Right hindlimb (tissue), 1 donor: ENCODE results near the gene GPX7.

ENCODE experiments used
- DNase-seq: peaks from one replicate; pipeline ENCODE4 v3.0.0-alpha.2; 2018

Gene GPX7

DNA sequence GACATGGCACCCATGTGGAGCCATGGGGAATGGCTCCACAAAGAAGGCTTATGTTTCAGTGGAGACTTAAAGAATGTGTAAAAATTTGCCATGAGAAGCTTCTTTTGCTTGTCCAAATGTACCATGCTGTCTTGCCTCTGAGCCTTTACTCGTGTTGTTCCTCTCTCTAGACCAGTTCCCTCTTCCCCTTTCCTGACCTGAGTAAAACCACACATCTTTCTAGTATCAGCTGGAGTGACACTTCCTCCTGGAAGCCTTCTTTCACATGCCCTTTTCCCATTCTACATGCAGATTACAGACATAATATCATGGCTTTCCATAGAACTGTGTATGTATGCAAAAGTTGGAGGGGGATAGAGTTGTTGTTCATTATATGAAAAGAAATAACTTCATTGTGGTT, 13.6 kb upstream of the GPX7 start:
- DNase-seq = no peak

DNA sequence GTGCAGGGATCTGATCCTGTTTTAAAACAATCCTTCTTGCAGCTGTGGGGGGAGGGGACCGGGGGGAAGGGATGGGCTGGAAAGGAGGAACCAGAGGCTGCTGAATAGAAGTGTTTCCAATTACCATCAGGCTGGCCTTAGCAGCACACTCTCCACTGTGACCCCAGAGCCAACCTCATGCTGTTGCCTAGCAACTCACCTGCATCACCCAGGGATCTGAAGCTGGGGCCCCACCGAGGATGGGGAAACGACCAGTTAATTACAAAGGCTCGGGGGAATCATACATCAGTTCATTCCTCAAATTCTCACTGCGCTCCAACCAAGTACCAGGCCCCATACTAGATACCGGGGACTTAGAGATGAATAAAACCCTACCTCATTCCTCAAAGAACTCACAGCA, 11.9 kb upstream of the GPX7 start:
- DNase-seq = peak; percentile 30

DNA sequence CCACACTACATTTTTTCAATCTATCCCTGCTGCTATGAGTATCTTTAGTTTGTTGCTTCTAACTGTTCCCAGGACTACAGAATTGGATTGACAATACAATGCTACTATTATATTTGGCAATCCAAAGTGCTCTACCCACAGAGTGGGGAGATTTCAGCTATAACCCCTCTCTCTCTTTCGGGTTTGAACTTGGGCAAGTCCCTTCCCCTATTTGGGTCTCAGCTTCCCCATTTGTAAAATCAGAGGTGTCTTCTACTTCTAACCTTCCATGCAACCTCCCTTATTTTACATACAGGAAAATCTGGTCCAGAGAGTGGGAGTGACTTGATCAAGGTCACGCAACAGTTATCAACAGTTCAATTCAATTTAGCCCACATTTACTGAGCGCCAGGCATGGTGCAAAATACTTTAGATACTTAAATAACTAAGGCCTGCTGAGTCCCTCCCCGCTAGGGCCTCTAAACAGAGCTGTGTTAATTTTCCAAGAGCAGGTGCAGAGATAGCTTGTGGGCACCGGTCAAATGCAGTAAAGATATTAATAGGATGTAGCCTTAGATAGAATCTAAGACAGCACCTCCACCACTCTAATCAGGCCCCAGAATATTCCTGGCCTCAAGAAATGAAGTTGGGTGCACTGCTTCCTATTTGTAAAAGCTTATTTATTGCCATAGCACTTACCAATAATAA, 9.4 kb upstream of the GPX7 start:
- DNase-seq = no peak

DNA sequence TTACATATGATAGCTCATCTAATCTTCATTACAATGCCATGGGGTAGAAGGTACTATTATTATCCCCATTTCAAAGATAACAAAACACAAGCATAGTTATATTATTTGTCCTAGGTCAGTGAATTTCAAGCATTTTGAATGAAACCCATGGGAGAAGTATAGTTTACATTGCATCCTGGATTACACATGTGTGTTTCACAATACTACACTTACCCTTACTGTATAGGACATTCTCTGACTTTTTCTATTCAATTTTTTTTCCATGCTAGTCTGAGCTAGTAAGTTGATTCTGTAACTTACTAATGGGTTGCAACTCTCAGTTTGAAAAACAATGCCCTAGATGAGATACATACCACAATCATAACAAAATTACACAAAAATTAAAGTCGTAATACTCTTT, 8.7 kb upstream of the GPX7 start:
- DNase-seq = no peak

DNA sequence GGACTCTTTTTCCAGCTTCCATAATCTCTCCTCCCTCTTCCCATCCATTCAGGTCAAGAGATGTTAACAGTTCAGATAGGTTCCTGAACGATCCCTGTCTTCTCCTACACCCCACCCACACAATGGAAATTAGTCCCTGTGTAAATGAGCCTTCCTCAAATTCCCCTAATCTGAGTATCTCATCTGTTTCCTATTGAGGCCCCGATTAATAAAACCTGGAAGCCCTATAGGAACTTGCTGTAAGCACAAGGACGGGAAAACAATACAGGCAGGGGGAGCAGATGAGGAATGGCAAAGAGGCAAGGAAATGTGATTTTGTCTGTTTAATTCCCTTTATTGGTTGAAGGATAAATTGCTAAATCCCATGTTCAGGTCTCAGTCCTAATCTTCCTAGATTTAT, 7.1 kb upstream of the GPX7 start:
- no peak for DNase-seq

DNA sequence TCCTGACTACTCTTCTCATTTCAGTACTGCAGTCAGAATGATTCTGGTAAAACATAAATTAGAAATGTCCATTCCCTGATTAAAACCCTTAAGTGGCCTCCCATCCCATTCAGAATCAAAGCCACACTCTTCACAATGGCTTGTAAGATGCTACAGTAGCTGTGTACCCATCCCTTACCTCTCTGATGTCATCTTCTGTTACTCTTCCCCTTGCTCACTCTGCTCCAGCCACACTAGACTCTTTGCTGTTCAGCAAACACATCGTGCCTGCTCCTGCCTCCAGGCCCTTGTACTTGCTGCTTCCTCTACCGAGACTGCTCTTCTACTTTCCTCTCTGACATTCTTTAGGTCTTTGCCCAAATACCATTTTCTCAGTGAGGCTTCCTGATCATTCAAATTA, 4.3 kb upstream of the GPX7 start:
- no peak for DNase-seq

DNA sequence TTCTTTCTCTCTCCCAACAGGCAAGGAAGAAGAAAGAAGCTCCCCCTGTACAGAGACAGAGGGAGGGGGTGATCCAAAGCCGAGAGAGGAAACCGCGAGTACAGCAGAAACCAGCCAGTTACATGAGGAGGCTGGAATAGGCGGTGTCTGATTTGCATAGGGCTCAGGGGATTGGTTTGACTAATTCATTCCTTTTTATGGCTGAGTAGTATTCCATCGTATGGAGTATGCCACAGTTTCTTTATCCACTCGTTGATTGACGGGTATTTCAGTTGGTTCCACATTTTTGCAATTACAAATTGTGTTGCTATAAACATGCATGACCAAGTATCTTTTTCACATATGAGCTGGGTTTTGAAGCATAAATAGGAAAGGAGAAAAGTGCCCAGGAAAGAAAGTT, 3.4 kb upstream of the GPX7 start:
- no peak for DNase-seq

DNA sequence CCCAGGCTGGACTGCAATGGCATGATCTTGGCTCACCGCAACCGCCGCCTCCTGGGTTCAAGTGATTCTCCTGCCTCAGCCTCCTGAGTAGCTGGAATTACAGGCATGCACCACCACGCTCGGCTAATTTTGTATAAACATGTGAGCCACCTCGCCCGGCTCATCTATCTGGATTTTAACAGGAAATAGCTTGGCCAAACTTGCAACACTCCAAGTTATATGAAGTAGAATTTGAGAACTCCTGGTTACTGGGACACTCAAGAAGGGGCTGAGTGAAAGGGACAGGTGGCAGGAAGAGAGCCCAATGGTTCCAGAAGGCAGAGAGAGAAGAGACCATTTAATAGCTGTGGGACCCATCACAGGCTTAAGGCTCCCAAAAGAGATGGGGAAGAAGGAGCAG, 2.9 kb upstream of the GPX7 start:
- no peak for DNase-seq

DNA sequence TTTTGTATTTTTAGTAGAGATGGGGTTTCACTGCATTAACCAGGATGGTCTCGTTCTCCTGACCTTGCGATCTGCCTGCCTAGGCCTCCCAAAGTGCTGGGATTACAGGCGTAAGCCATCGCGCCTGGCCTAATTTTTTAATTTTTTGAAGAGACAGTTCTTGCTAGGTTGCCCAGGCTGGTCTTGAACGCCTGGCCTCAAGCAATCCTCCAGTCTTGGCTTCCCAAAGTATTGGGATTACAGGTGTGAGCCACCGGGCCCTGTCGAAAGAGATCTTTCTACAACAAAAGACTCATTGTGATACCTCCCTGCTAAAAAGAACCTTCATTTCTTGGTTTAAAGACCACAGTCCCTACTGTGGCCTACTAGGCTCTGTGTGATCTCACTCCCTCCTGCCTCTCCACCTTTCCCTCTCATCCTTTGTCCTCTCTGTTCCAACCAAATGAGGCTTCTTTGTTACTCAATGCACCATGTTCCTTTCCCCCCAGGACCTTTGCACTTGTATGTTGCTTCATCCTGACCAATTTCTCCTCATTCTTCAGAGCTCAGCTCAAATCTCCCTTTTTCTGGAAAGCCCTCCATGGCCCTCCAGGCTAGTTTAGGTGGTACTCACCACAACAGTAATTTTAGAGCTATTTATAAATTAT, 1.5 kb upstream of the GPX7 start:
- DNase-seq = no peak

DNA sequence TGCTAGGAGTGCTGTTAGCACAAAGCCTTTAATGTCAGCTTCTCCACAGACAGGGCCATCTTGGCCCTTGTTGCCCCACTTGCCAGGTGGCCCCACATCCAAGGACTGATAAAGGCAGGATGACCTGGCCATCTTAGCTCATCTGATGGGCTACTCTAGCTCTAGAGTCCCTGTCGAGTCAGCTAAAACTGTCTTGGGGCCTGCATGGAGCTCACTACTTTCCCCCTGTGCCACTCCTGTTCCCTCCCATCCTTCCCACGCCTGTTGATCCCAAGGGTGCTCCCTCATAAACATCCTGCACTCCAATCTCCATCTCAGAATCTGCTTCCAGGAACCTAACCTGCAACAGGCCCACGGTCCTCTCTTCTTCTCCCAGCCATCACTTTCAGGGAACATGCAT, 652 bp upstream of the GPX7 start:
- no peak for DNase-seq

DNA sequence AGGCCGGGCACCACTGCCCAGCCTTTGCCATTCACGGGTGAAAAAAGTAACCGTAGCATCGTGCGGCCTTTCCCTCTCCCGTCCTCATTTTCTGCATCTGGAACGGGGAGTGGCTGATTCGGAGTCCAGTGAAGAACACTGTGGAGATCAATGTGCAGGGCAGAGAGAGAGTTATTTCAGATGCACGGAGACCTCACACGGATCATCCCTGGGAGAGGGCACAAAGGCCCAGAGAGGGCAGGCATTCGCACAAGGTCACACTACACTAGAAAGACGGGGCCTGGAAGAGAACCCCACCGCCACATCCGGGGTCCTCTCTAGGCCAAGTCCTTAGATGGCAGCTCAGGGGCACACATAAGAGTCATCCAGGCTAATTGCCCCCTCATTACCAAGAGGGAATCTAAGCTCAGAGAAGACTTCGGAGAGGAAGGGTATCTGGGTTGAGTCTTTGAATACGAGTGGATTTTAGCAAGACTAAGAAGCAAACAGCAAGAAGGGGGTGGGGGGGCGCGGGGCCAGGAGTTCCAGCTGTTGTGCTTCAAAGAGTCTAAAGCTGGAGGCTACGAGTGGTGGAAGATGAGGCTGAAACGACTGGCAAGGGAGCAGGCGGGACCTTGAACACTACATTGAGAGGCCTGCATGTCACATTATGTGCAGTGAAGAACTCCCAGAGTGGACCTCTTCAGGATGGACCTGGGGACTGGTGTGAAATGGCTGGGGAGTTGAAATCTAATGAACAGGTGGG, 857 bp downstream of the GPX7 start:
- peak; percentile 67 for DNase-seq

DNA sequence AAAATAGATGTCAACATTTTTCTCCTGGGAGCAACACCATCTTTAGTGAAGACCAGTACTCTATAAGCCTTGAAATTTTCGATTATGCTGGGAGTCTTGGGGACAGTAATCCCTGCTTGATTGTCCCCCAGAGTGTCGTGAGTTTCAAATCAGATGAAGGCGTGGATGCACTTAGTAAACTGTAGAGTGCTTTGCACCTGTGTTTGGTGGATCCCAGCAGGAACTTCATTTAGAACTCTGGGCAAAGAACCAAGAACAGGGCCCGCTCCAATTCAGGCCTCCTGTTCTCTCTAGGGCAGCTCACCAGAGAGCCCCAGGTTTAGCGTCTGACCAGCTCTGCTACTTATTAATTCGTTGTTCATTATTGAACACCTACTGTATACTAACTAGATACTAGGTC, 1.5 kb downstream of the GPX7 start:
- no peak for DNase-seq

DNA sequence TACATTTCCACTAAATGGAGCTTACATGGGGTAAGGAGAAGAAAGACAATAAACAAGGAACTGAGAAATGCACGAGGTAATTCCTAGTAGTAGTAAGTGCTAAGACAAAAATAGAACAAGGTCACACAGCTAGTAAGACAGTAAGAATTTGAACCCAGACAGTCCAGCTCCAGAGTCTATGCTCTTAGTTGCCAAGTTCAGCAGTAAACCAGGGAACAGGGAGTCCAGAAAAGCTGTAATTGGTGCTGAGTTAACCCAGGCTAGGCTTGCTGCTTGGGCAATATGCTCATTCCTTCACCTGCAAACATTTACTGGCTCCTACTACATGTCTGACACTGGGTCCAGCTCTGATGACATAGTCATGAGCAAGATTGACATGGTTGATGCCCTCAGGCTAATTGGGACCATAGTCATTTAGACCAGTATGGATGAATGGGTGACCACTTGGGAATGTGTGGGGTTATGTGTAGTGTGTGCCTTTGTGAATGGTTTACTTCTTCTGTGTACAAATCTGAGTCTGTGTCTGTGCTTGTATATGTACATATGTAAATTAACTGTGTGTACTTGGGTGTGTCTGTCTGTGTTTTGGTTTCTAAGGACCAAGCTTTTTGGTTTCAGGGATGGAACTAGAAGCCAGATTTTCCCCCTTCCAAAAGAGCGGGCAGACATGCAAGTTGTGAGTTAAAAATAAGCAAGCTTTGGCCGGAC, 2.0 kb downstream of the GPX7 start:
- no peak for DNase-seq

DNA sequence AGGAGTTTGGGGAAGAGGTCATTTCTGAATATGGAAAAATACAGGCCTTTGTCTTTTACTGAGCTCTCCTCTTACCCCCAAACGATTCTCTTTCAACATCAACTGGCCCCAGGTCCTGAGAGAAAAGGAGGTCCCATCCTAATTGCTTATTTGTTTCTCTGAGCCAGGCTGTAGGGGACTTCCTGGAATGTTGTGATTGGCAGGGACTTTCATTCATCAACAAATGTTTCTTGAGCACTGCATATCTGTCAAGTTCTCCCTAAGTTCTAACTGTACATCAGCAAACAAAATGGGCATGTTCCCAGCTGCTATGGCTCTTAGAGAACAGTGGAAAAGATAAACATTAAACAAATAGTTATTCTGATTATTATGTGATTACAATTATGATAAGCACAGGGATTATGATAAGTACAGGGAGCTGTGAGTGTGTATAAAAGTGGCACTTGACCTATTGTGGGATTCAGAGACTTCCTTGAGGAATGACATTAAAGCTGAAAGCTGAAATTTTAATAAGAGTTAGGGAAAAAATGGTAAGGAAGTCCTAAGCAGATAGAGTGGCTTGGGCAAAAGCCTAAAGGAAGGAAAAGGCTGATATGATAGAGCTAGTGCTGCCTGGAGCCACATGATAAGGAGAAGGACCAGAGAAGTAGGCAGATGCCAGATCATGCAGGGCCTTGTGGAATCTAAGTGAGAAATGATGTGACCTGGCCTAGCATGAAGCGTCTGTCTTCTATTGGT, 11.6 kb downstream of the GPX7 start:
- no peak for DNase-seq

DNA sequence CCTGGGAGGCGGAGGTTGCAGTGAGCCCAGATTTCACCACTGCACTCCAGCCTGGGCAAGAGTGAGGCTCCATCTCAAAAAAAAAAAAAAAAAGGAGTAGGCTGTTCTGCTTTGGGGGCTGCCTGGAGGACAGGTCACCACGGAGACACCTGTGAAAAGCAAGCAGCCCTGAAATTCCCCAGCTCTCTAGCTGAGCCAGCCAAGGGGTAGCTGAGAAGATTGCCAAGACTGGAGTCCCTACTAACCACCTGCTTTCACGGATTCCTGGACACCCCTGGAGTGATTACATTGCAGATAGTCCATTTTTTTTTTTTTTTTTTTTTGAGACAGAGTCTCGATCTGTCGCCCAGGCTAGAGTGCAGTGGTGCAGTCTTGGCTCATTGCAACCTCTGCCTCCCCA, 12.5 kb downstream of the GPX7 start:
- no peak for DNase-seq

DNA sequence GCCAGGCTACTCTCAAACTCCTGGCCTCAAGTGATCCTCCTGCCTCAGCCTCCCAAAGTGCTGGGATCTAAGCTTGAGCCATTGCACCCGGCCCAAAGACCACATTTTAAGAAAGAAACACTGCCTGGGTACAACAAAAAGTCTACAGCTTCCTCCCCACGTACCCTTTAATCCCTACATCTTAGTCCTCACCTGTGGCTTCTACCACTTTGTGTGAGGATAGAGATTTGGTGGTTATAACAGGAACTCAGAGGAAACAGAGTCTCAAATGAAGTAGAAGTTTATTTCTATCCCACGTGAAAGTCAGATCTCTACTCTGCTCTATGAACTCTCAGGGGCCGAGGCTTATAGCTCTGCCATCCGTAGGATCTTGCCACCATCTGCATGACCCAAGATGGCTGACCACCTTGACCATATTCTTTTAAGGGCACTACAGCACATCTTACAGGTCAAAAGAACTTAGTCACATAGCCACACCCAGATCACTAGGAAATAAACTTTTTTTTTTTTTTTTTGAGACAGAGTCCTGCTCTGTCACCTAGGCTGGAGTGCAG, 13.4 kb downstream of the GPX7 start:
- DNase-seq = no peak

DNA sequence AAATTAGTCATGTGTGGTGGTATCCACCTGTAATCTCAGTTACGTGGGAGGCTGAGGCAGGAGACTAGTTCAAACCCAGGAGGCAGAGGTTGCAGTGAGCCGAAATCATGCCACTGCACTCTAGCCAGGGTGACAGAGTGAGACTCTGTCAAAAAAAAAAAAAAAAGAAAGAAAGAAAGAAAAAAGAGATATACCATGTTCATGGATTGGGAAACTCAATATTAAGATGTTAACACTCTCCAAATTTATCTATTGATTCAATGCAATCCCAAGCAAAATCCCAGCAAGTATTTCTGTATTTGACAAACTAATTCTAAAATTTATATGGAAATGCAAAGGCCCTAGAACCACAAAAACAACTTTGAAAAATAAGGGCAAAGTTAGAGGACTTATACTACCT, 19.8 kb downstream of the GPX7 start:
- no peak for DNase-seq

DNA sequence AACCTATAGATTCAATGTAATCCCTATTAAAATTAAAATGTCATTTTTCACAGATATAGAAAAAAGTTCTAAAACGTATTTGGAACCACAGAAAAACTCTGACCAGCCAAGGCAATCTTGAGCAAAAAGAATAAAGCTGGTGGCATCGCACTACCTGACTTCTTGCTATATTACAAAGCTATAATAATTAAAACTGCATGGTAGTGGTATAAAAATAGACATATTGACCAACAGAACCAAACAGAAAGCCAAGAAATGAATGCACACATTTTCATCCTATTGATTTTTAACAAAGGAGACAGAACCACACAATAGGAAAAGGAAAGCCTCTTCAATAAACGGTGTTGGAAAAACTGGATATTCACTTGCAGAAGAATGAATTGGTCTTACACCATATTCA, 21.6 kb downstream of the GPX7 start:
- DNase-seq = no peak

DNA sequence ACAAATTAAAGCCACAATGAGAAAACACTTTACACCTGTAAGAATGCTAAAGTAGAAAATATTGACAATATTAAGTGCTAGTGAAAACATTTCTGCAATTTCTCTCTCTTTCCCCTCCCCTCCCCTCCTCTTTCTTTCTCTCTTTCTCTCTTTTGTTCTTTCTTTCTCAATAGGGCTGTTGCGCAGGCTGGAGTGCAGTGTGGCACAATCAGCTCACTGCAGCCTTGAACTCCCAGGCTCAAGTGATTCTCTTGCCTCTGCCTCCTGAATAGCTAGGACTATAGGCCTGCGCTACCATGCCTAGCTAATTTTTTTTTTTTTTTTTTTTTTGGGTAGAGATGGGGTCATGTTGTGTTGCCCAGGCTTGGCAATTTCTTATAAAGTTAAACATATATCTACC, 24.9 kb downstream of the GPX7 start:
- DNase-seq = no peak

DNA sequence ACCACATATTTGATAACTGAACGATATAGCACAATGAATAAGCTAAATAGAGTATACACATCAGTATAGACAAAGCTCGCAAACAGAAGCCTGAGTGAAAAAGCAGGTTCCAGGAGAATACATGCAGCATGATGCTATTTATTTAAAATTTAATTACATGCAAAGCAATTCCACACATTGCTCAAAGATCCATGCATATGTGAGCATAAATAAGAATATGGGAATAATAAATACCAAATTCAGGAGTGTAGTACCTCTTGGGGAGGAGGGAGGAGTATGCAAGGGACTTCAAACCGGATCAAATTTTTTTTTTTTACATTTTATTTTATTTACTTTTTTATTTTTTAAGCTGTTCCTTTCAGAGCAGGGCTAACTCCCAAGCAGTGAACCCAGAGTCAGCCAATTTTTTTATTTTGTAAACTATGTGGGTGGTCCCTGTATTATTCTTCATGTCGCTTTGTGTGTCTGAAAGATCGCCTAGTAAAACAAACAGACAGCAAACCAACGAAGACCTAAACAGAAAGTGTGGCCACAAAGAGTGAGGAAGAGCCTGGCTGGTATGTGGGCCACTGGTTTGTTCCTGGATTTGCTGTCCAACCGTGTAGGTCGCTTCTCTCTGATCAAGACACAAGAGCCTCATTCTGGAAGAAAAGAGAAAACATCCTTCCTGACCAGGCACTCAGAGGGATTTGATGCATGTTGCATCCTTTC, 26.6 kb downstream of the GPX7 start:
- DNase-seq = no peak

DNA sequence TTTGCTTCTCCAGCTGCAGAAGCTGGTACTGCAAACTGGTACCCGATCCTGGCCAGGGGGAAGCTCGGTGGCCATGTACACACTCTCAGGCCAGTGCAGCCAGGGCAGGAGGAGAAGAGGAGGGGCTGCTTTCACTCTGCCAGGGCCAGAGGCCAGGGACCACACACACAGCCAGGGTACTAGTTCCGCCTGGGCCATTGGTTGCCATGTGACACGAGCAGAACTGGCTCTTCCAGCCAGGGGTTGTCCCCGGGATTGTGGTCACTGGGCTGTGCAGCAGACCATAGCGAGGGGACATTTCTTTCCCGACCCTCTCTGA, 27.1 kb downstream of the GPX7 start:
- DNase-seq = peak; percentile 37

DNA sequence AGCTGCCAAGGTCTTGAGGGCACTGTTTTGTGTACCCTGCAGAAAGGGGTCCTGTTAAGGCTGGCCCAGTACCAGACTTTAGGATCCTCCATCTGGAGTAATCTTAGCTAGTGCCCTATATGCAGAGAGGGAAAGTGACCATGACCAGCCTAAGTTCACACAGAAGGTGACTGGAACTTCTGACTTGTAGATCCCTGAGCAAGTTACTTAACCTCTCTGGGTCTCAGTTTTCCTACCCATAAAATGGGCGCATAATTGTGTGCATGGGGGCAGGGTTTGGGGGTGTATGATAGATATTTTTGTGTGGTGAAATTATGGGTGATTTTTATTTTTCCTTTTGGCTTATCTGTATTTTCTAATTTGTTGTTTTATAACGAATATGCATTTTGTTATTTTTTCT, 27.5 kb downstream of the GPX7 start:
- no peak for DNase-seq
